Activated naive CD4-positive, alpha-beta T cell treated with Interleukin-2 at 50 U/mL for 16 hours (primary cell): ENCODE data around the gene GADD45A.

Experiments
- DNase-seq: peaks from one replicate; pipeline ENCODE4 v3.0.0-alpha.2; 2020

GADD45A gene

GRCh38 chr1:67690018-67690363 lies 5.0 kb downstream of the GADD45A start:
- DNase-seq: no peak

- DNase-seq: no peak
These were observed 5.4 kb downstream of the GADD45A start for GRCh38 chr1:67690411-67690810.

- no peak for DNase-seq
These were observed 6.7 kb downstream of the GADD45A start for GRCh38 chr1:67691712-67692111.

- no peak for DNase-seq
These were observed 11.0 kb downstream of the GADD45A start for GRCh38 chr1:67695963-67696362.

GRCh38 chr1:67696708-67697107 lies 11.7 kb downstream of the GADD45A start:
- DNase-seq: no peak

GRCh38 chr1:67700220-67700619 lies 15.2 kb downstream of the GADD45A start:
- DNase-seq: no peak

GRCh38 chr1:67700692-67701410 lies 15.8 kb downstream of the GADD45A start:
- DNase-seq: peak; percentile 5

GRCh38 chr1:67701876-67702275 lies 16.9 kb downstream of the GADD45A start:
- no peak for DNase-seq

GRCh38 chr1:67704351-67704750 lies 19.4 kb downstream of the GADD45A start:
- DNase-seq: no peak

GRCh38 chr1:67705735-67706453 lies 20.9 kb downstream of the GADD45A start:
- no peak for DNase-seq

GRCh38 chr1:67708606-67709005 lies 23.6 kb downstream of the GADD45A start:
- DNase-seq: no peak

GRCh38 chr1:67710417-67710816 lies 25.4 kb downstream of the GADD45A start:
- no peak for DNase-seq

- DNase-seq: no peak
These were observed 26.3 kb downstream of the GADD45A start for GRCh38 chr1:67711158-67711854.

GRCh38 chr1:67711855-67712212 lies 26.8 kb downstream of the GADD45A start:
- DNase-seq: no peak

- DNase-seq: no peak
These were observed 28.3 kb downstream of the GADD45A start for GRCh38 chr1:67713057-67713846.

GRCh38 chr1:67715819-67716218 lies 30.8 kb downstream of the GADD45A start:
- DNase-seq: no peak

GRCh38 chr1:67716800-67717199 lies 31.8 kb downstream of the GADD45A start:
- DNase-seq: no peak

- DNase-seq: no peak
These were observed 32.9 kb downstream of the GADD45A start for GRCh38 chr1:67717876-67718275.

GRCh38 chr1:67719329-67720196 lies 34.6 kb downstream of the GADD45A start:
- no peak for DNase-seq

GRCh38 chr1:67721112-67721511 lies 36.1 kb downstream of the GADD45A start:
- DNase-seq: no peak

GRCh38 chr1:67721650-67722291 lies 36.8 kb downstream of the GADD45A start:
- DNase-seq: no peak
